Adrenal gland (tissue), 12 donors: ENCODE measurements around the gene DPM3. TPM values are rescaled to one million over a fixed set of nuclear protein-coding genes. Genes with fewer than 3 reads are reported as not detected.
A peak's percentile ranks its signal among the peaks of the same experiment; 100 is the strongest.

ENCODE experiments used
- DNase-seq, 7 donors: peaks; one replicate each; pipeline ENCODE4 v3.0.0-alpha.2; 2019 to 2020
- H3K27ac ChIP-seq, 5 donors: fragments of 200-600 bp; sonication (generic) in 4 of 5; 1 replicate in 3 of 5; 2 replicates in 2 of 5; pipeline versions ENCODE4 v1.5.1 to v1.8.0; 2016 to 2020; ENCODE audit warnings: mild to moderate bottlenecking in 1 of 5
- H3K27me3 ChIP-seq: fragments of 200-600 bp; 2 replicates; pipeline ENCODE4 v1.8.0; 2021
- H3K36me3 ChIP-seq, 2 donors: fragments of 200-600 bp; replicated peaks in 1 of 2; 1 replicate in 1 of 2; 2 replicates in 1 of 2; pipeline versions ENCODE4 v1.5.1 to v1.8.0; 2018 to 2022
- H3K4me1 ChIP-seq, 2 donors: fragments of 200-600 bp; replicated peaks in 1 of 2; 1 replicate in 1 of 2; 2 replicates in 1 of 2; pipeline versions ENCODE4 v1.5.1 to v1.8.0; 2018 to 2021
- H3K4me3 ChIP-seq, 4 donors: fragments of 200-600 bp; sonication (generic) in 3 of 4; one replicate each; pipeline ENCODE4 v1.5.1; 2016 to 2018
- H3K9me3 ChIP-seq, 3 donors: fragments of 200-600 bp; sonication (generic) in 1 of 3; replicated peaks in 1 of 3; 1 replicate in 2 of 3; 2 replicates in 1 of 3; pipeline versions ENCODE4 v1.5.1 to v1.8.0; 2016 to 2021
- CTCF ChIP-seq, 6 experiments: fragments of 450-650 bp in 4 of 6; fragments of 200-600 bp in 2 of 6; sonication (generic) in 1 of 6; IDR thresholded peaks; 1 replicate in 5 of 6; 2 replicates in 1 of 6; pipeline versions ENCODE4 v1.5.1 to v1.8.0; 2016 to 2021; ENCODE audit warnings: antibody characterized with exemption in 6 of 6, mild to moderate bottlenecking in 2 of 6, moderate library complexity in 1 of 6
- POLR2A ChIP-seq, 2 donors: fragments of 450-650 bp; IDR thresholded peaks; one replicate each; pipeline ENCODE4 v1.6.1; 2017; ENCODE audit warnings: antibody characterized with exemption in 2 of 2, mild to moderate bottlenecking in 2 of 2, moderate library complexity in 1 of 2
- WGBS, 4 donors: extraction: QIAGEN DNeasy Blood & Tissue Kit in 2 of 4; methylation state at CpG; one replicate each; pipeline versions ENCODE4 v1.1.5 to v1.1.7; 2013 to 2017; 5-methylcytosine and 5-hydroxymethylcytosine counted together
- intact Hi-C, 2 donors: fragments of 100-400 bp; cut with DNase I; formaldehyde crosslinking; loops; one replicate each; pipeline versions ENCODE4 v1.14.1 to v1.15.0; 2022 to 2023
- polyA plus RNA-seq, 3 donors: library from polyadenylated mRNA; stranded (reverse); fragments of 200-250 nt in 2 of 3; fragments of 350-450 nt in 1 of 3; fragmentation: Illumina TruSeq in 1 of 3; extraction: RNeasy Lipid Tissue Mini Kit (QIAGEN cat#74804) in 1 of 3; gene quantifications; one replicate each; pipeline ENCODE4 v1.2.3, GENCODE V29; 2013 to 2014
- total RNA-seq, 9 donors: library from RNA; depleted of rRNA in 4 of 9; stranded (reverse); fragments of >200 nt in 4 of 9; fragments of 120-200 nt in 1 of 9; fragmentation: NEBNext Ultra II Directional in 1 of 9; extraction: Animal tissue kit (Norgen Biotek cat#: 25700) in 1 of 9; gene quantifications; one replicate each; pipeline versions ENCODE4 v1.1.0 to v1.2.4, GENCODE V29; 2013 to 2023
- donor health status: healthy with polysubstance abuse.
- donor health status: Bipolar disorder and iron deficiency.
- donor health status: DM: yes; HTN: yes; CAD: no.
- donor health status: DM: no; HTN: no; CAD: no.
- donor health status: DM: no; HTN: no; CAD: no.
- donor health status: DM: yes; HTN: yes; CAD: no.

Gene DPM3
- total and polyA plus RNA-seq, 12 donors = 6.8 to 1,427 (median 163) TPM

- Histone ChIP-seq H3K4me3 (no peak overlapping the region), H3K36me3 (peaks cover 0 to 13% of the 10 kb centered on the region in 2 donors), H3K27ac (peak overlapping the region in 2 of 5 donors; percentile 6 to 34), H3K9me3 (no peaks in the 10 kb centered on the region), H3K4me1 (peaks cover 7 to 18% of the 10 kb centered on the region in 2 donors), H3K27me3 (no peaks in the 10 kb centered on the region)
- WGBS, 4 donors = 3 to 8% (median 5%) methylated on average over 16 to 35 of the region's 35 CpGs
- intact Hi-C loops = no loop called here
- peak in 4 of 7 donors; percentile 19 to 62 (median 43) for DNase-seq
- TF ChIP-seq CTCF (IDR thresholded peaks at IDR 0.05) = no peak
- TF ChIP-seq POLR2A (IDR thresholded peaks at IDR 0.05) = no peak
These were observed 34.3 kb upstream of the DPM3 start for GRCh38 chr1:155174324-155175280.

GRCh38 chr1:155173478-155174323, 33.4 kb upstream of the DPM3 start, which contains the start of gene TRIM46:
TSS of gene TRIM46 (plus strand) at chr1:155173849. CDS start at chr1:155173967, 118 bp downstream.
- peaks cover 7 to 18% of the 10 kb centered on the region in 2 donors for H3K4me1 ChIP-seq
- H3K9me3 ChIP-seq = no peaks in the 10 kb centered on the region
- peaks cover 0 to 21% of the 10 kb centered on the region in 2 donors for H3K36me3 ChIP-seq
- H3K4me3 ChIP-seq = peak within 1 kb of the TSS; percentile 58 to 88 (median 70)
- peak within 1 kb of the TSS; percentile 65 to 96 (median 81) for H3K27ac ChIP-seq
- DNase-seq = peak in 4 of 7 donors; percentile 19 to 68 (median 42)
- intact Hi-C loops = no loop called here
- WGBS, 4 donors = 1 to 3% (median 2%) methylated on average over 29 to 38 of the region's 38 CpGs
- TF ChIP-seq CTCF (IDR thresholded peaks at IDR 0.05) (peak in 2 of 6 experiments; percentile 14 to 22), POLR2A (IDR thresholded peaks at IDR 0.05) (no peak)
- H3K27me3 ChIP-seq = no peaks in the 10 kb centered on the region

- WGBS, 4 donors = 0 to 1% (median 0%) methylated on average over 39 to 57 of the region's 57 CpGs
- peaks cover 7 to 18% of the 10 kb centered on the region in 2 donors for H3K4me1 ChIP-seq
- DNase-seq = peak; percentile 92 to 98 (median 96)
These were observed 32.6 kb upstream of the DPM3 start, which contains the start of gene KRTCAP2 for GRCh38 chr1:155172732-155173477. TSS of gene KRTCAP2 (minus strand) at chr1:155173304. CDS start at chr1:155173224, 80 bp downstream.

More at GRCh38 chr1:155172732-155173477, 32.6 kb upstream of the DPM3 start, which contains the start of gene KRTCAP2:
- intact Hi-C loops = no loop called here
- no peaks in the 10 kb centered on the region for H3K27me3 ChIP-seq
- no peaks in the 10 kb centered on the region for H3K9me3 ChIP-seq
- H3K4me3 ChIP-seq = peak within 1 kb of the TSS; percentile 58 to 88 (median 70)
- TF ChIP-seq POLR2A (IDR thresholded peaks at IDR 0.05) (peak in 1 of 2 donors; percentile 50), CTCF (IDR thresholded peaks at IDR 0.05) (peak; percentile 86 to 95 (median 90))
- peaks cover 0 to 22% of the 10 kb centered on the region in 2 donors for H3K36me3 ChIP-seq
- H3K27ac ChIP-seq = peak within 1 kb of the TSS; percentile 65 to 96 (median 81)
